Neural cell (in vitro differentiated cells): ENCODE measurements around the gene ORM1. TPM values are rescaled to one million over a fixed set of nuclear protein-coding genes. Genes with fewer than 3 reads are reported as not detected.

ENCODE experiments used
- H2AFZ ChIP-seq: fragments of 200-600, 300-800 bp; sonication (generic), shearing (Covaris generic); 2 replicates; pipeline ENCODE4 v1.6.0; 2014; ENCODE audit warnings: low read depth, mild to moderate bottlenecking, antibody characterized with exemption, low read length, moderate library complexity
- H3F3A ChIP-seq: fragments of 200-600 bp; shearing (Covaris generic); 2 replicates; pipeline ENCODE4 v1.6.1; 2016; ENCODE audit warnings: mild to moderate bottlenecking, moderate library complexity, mixed read lengths, antibody characterized with exemption, low read length; ENCODE audit not compliant: insufficient read depth, poor library complexity, severe bottlenecking
- H3K27ac ChIP-seq: fragments of 200-600, 300-800 bp; sonication (generic), shearing (Covaris generic); 2 replicates; pipeline ENCODE4 v1.5.1; 2014; ENCODE audit warnings: mild to moderate bottlenecking, low read length, moderate library complexity
- H3K27me3 ChIP-seq: fragments of 300-800, 200-600 bp; sonication (generic), shearing (Covaris generic); 2 replicates; pipeline ENCODE4 v1.6.0; 2014; ENCODE audit warnings: mild to moderate bottlenecking, low read depth, low read length, moderate library complexity; ENCODE audit not compliant: insufficient read depth
- H3K36me3 ChIP-seq: fragments of 300-800, 200-600 bp; sonication (generic), shearing (Covaris generic); 2 replicates; pipeline ENCODE4 v1.5.1; 2014; ENCODE audit warnings: mild to moderate bottlenecking, antibody characterized with exemption, low read length, moderate library complexity; ENCODE audit not compliant: insufficient read depth
- H3K4me2 ChIP-seq: fragments of 300-800, 200-600 bp; sonication (generic), shearing (Covaris generic); 2 replicates; pipeline ENCODE4 v1.6.0; 2014; ENCODE audit warnings: mild to moderate bottlenecking, low read length
- H3K4me3 ChIP-seq: fragments of 300-800, 200-600 bp; sonication (generic), shearing (Covaris generic); 2 replicates; pipeline ENCODE4 v1.5.1; 2014; ENCODE audit warnings: mild to moderate bottlenecking, low read length, moderate library complexity
- H3K79me2 ChIP-seq: fragments of 200-600 bp; shearing (Covaris generic); replicated peaks from 2 replicates; pipeline ENCODE4 v1.6.0; 2014; ENCODE audit warnings: mild to moderate bottlenecking, low read length, moderate library complexity; ENCODE audit not compliant: insufficient read depth
- H3K9ac ChIP-seq: fragments of 300-800, 200-600 bp; sonication (generic), shearing (Covaris generic); 2 replicates; pipeline ENCODE4 v1.6.1; 2016; ENCODE audit warnings: mild to moderate bottlenecking, low read length, mixed read lengths
- H3K9me2 ChIP-seq: fragments of 200-600 bp; shearing (Covaris generic); 2 replicates; pipeline ENCODE4 v1.6.1; 2016; ENCODE audit warnings: mild to moderate bottlenecking, low read length, mixed read lengths; ENCODE audit not compliant: insufficient read depth
- H3K9me3 ChIP-seq: fragments of 200-600, 300-800 bp; sonication (generic), shearing (Covaris generic); 2 replicates; pipeline ENCODE4 v1.6.1; 2016; ENCODE audit warnings: mild to moderate bottlenecking, mixed run types, low read length, moderate library complexity, mixed read lengths
- H4K20me1 ChIP-seq: fragments of 200-600 bp; shearing (Covaris generic); 2 replicates; pipeline ENCODE4 v1.6.1; 2016; ENCODE audit warnings: mild to moderate bottlenecking, mixed run types; ENCODE audit not compliant: insufficient read depth
- EP300 ChIP-seq: fragments of 450-650 bp; conservative IDR thresholded peaks from 2 replicates; pipeline ENCODE4 v1.6.1; 2014; ENCODE audit warnings: antibody characterized with exemption, mild to moderate bottlenecking, moderate library complexity; ENCODE audit not compliant: poor library complexity, severe bottlenecking
- EZH2 ChIP-seq: fragments of 200-600, 300-800 bp; shearing (Covaris generic), sonication (generic); IDR thresholded peaks from 2 replicates; pipeline ENCODE4 v1.6.1; 2014; ENCODE audit warnings: antibody characterized with exemption, low read length, borderline replicate concordance, mild to moderate bottlenecking; ENCODE audit not compliant: insufficient read depth, poor library complexity, severe bottlenecking
- MXI1 ChIP-seq: fragments of 450-650 bp; conservative IDR thresholded peaks from 2 replicates; pipeline ENCODE4 v1.6.1; 2014; ENCODE audit warnings: antibody characterized with exemption, mild to moderate bottlenecking; ENCODE audit not compliant: poor library complexity, severe bottlenecking
- POLR2AphosphoS5 ChIP-seq: IDR thresholded peaks from 2 replicates; pipeline ENCODE4 v1.6.1; 2012
- RAD21 ChIP-seq: fragments of 450-650 bp; conservative IDR thresholded peaks from 2 replicates; pipeline ENCODE4 v1.6.1; 2014; ENCODE audit warnings: antibody characterized with exemption, mild to moderate bottlenecking, moderate library complexity
- SMC3 ChIP-seq: fragments of 450-650 bp; conservative IDR thresholded peaks from 2 replicates; pipeline ENCODE4 v1.6.1; 2014; ENCODE audit warnings: antibody characterized with exemption, mild to moderate bottlenecking, moderate library complexity; ENCODE audit not compliant: poor library complexity
- TAF1 ChIP-seq: IDR thresholded peaks from 2 replicates; pipeline ENCODE4 v1.6.1; 2012; ENCODE audit warnings: low read depth
- polyA plus RNA-seq: library from polyadenylated mRNA; depleted of rRNA; stranded (reverse); fragments of >200 nt; gene quantifications from 2 replicates; pipeline ENCODE4 v1.2.3, GENCODE V29; 2014
- TF ChIP-seq, protein P1 (sequence below): fragments of 450-650 bp; IDR thresholded peaks from 2 replicates; pipeline ENCODE4 v1.5.1; 2014; ENCODE audit warnings: antibody characterized with exemption, mild to moderate bottlenecking, moderate library complexity; ENCODE audit not compliant: poor library complexity, severe bottlenecking
- TF ChIP-seq, protein P2 (sequence below): IDR thresholded peaks from 2 replicates; pipeline ENCODE4 v1.6.1; 2012; ENCODE audit warnings: borderline replicate concordance

Gene ORM1
- polyA plus RNA-seq, 1 donor from 2014 or later, result not detected

DNA sequence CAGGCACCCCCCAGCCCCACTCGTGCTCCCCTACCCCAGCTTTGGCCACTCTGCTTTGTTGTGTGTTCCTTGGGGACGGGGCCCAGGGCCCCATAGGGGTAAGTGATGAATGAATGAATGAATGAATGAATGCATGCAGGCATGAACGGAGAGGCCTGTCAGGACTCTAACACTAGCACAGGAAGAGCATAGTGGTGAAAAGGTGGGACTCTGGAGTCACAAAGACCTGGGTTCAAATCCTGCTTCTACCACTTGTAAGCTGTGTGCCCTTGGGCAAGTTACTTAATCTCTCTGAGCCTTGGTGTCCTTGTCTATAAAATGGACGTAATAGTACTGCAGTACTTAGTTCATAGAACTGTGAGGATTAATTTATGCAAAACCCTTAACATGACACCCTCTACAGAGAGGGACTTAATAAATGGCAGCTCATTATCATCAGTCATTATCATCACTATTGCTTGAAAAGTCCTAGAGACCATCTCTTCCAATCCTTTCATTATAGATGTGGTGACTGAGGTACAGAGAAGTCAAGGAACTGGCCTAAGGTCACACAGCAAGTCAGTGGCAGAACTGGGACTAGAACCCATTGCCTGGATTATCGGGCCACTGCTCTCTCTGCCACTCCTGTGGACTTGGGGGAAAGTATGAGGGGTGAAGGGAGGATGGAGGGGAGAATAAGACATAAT is 20.0 kb downstream of the ORM1 start:
- Histone ChIP-seq H3K9me3 (no peaks in the 10 kb centered on the region), H3K9me2 (no peaks in the 10 kb centered on the region), H3K36me3 (no peaks in the 10 kb centered on the region), H3K9ac (no peak overlapping the region), H4K20me1 (no peaks in the 10 kb centered on the region), H3K4me3 (no peak overlapping the region), H2AFZ (no peak overlapping the region), H3K79me2 (no peaks in the 10 kb centered on the region), H3K27ac (no peak overlapping the region), H3K27me3 (no peaks in the 10 kb centered on the region), H3K4me2 (no peak overlapping the region), H3F3A (no peaks in the 10 kb centered on the region)
- no peak for TF ChIP-seq EZH2
- TF ChIP-seq, protein P1, sequence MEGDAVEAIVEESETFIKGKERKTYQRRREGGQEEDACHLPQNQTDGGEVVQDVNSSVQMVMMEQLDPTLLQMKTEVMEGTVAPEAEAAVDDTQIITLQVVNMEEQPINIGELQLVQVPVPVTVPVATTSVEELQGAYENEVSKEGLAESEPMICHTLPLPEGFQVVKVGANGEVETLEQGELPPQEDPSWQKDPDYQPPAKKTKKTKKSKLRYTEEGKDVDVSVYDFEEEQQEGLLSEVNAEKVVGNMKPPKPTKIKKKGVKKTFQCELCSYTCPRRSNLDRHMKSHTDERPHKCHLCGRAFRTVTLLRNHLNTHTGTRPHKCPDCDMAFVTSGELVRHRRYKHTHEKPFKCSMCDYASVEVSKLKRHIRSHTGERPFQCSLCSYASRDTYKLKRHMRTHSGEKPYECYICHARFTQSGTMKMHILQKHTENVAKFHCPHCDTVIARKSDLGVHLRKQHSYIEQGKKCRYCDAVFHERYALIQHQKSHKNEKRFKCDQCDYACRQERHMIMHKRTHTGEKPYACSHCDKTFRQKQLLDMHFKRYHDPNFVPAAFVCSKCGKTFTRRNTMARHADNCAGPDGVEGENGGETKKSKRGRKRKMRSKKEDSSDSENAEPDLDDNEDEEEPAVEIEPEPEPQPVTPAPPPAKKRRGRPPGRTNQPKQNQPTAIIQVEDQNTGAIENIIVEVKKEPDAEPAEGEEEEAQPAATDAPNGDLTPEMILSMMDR, result no peak
- no peak for TF ChIP-seq TAF1
- TF ChIP-seq EP300, result no peak
- TF ChIP-seq SMC3, result no peak
- TF ChIP-seq MXI1, result no peak
- TF ChIP-seq, protein P2, sequence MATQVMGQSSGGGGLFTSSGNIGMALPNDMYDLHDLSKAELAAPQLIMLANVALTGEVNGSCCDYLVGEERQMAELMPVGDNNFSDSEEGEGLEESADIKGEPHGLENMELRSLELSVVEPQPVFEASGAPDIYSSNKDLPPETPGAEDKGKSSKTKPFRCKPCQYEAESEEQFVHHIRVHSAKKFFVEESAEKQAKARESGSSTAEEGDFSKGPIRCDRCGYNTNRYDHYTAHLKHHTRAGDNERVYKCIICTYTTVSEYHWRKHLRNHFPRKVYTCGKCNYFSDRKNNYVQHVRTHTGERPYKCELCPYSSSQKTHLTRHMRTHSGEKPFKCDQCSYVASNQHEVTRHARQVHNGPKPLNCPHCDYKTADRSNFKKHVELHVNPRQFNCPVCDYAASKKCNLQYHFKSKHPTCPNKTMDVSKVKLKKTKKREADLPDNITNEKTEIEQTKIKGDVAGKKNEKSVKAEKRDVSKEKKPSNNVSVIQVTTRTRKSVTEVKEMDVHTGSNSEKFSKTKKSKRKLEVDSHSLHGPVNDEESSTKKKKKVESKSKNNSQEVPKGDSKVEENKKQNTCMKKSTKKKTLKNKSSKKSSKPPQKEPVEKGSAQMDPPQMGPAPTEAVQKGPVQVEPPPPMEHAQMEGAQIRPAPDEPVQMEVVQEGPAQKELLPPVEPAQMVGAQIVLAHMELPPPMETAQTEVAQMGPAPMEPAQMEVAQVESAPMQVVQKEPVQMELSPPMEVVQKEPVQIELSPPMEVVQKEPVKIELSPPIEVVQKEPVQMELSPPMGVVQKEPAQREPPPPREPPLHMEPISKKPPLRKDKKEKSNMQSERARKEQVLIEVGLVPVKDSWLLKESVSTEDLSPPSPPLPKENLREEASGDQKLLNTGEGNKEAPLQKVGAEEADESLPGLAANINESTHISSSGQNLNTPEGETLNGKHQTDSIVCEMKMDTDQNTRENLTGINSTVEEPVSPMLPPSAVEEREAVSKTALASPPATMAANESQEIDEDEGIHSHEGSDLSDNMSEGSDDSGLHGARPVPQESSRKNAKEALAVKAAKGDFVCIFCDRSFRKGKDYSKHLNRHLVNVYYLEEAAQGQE, result no peak
- no peak for TF ChIP-seq POLR2AphosphoS5
- TF ChIP-seq RAD21, result no peak

DNA sequence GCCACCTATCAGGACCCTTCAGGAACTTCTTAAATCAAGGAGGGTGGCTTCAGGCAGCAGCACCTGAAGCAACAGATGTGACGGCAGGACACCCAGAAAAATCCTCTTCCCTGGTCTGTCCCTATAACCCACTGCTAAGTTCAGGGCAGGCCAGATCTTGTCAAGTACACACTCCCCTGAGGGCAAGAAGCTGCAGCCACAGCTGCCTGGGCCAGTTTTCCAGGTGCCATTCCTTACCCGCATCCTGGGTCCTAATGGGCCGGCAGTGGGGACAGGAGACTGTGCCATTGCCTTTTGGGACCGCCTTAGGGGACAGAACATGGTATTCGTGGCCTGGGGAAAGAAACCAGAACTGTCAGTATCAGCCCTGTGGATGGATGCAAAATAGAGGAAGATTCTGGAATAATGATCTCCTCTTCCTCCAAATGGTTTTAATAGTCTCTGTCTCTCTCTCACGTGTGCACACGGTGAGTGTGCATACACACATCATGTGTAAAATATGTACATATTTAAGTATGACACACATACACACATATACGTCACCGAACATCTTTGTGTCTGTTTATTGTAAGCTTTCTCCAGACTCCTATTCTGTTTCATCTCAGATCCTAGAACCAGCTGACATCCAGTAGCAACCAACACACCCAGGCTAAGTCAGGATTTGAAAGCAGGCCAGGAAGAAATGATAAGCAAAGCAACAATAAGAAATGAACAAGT is 20.7 kb downstream of the ORM1 start:
- H3K4me2 ChIP-seq, result no peak overlapping the region
- no peaks in the 10 kb centered on the region for H3K36me3 ChIP-seq

More for the DNA sequence above, 20.7 kb downstream of the ORM1 start:
- H3K9me3 ChIP-seq, result no peaks in the 10 kb centered on the region
- no peaks in the 10 kb centered on the region for H3K79me2 ChIP-seq
- H3F3A ChIP-seq, result no peaks in the 10 kb centered on the region
- TF ChIP-seq SMC3 (no peak), EZH2 (no peak), TAF1 (no peak), EP300 (no peak), MXI1 (no peak), POLR2AphosphoS5 (no peak), RAD21 (no peak)
- TF ChIP-seq, protein P2, result no peak
- H4K20me1 ChIP-seq, result no peaks in the 10 kb centered on the region
- H3K4me3 ChIP-seq, result no peak overlapping the region
- no peak overlapping the region for H3K27ac ChIP-seq
- H2AFZ ChIP-seq, result no peak overlapping the region
- H3K9ac ChIP-seq, result no peak overlapping the region
- no peaks in the 10 kb centered on the region for H3K27me3 ChIP-seq
- no peaks in the 10 kb centered on the region for H3K9me2 ChIP-seq
